Measurements from ENCODE around the gene SAMD4A.

- TF ChIP-seq POLR2A (IDR thresholded peaks at IDR 0.05; ENCODE audit: low read length) (no peak), CHD2 (IDR thresholded peaks at IDR 0.05; ENCODE audit: low read length, partially characterized antibody) (no peak), ZNF302 (CRISPR knock-in tag; IDR thresholded peaks at IDR 0.05) (no peak), ESRRA (IDR thresholded peaks at IDR 0.05; ENCODE audit: borderline replicate concordance, low read length) (no peak), FOSL2 (IDR thresholded peaks at IDR 0.05) (no peak), FOSL2 (CRISPR knock-in tag; IDR thresholded peaks at IDR 0.05) (no peak)
- TF ChIP-seq, protein P1, sequence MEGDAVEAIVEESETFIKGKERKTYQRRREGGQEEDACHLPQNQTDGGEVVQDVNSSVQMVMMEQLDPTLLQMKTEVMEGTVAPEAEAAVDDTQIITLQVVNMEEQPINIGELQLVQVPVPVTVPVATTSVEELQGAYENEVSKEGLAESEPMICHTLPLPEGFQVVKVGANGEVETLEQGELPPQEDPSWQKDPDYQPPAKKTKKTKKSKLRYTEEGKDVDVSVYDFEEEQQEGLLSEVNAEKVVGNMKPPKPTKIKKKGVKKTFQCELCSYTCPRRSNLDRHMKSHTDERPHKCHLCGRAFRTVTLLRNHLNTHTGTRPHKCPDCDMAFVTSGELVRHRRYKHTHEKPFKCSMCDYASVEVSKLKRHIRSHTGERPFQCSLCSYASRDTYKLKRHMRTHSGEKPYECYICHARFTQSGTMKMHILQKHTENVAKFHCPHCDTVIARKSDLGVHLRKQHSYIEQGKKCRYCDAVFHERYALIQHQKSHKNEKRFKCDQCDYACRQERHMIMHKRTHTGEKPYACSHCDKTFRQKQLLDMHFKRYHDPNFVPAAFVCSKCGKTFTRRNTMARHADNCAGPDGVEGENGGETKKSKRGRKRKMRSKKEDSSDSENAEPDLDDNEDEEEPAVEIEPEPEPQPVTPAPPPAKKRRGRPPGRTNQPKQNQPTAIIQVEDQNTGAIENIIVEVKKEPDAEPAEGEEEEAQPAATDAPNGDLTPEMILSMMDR (IDR thresholded peaks at IDR 0.05) = no peak
- TF ChIP-seq, protein P2, sequence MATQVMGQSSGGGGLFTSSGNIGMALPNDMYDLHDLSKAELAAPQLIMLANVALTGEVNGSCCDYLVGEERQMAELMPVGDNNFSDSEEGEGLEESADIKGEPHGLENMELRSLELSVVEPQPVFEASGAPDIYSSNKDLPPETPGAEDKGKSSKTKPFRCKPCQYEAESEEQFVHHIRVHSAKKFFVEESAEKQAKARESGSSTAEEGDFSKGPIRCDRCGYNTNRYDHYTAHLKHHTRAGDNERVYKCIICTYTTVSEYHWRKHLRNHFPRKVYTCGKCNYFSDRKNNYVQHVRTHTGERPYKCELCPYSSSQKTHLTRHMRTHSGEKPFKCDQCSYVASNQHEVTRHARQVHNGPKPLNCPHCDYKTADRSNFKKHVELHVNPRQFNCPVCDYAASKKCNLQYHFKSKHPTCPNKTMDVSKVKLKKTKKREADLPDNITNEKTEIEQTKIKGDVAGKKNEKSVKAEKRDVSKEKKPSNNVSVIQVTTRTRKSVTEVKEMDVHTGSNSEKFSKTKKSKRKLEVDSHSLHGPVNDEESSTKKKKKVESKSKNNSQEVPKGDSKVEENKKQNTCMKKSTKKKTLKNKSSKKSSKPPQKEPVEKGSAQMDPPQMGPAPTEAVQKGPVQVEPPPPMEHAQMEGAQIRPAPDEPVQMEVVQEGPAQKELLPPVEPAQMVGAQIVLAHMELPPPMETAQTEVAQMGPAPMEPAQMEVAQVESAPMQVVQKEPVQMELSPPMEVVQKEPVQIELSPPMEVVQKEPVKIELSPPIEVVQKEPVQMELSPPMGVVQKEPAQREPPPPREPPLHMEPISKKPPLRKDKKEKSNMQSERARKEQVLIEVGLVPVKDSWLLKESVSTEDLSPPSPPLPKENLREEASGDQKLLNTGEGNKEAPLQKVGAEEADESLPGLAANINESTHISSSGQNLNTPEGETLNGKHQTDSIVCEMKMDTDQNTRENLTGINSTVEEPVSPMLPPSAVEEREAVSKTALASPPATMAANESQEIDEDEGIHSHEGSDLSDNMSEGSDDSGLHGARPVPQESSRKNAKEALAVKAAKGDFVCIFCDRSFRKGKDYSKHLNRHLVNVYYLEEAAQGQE (IDR thresholded peaks at IDR 0.05) = no peak
Measured at GRCh38 chr14:54632452-54632851, 65.5 kb downstream of the SAMD4A start.

Measured in A549 (cell line).